ENCODE results near the gene GYPC.

DNA sequence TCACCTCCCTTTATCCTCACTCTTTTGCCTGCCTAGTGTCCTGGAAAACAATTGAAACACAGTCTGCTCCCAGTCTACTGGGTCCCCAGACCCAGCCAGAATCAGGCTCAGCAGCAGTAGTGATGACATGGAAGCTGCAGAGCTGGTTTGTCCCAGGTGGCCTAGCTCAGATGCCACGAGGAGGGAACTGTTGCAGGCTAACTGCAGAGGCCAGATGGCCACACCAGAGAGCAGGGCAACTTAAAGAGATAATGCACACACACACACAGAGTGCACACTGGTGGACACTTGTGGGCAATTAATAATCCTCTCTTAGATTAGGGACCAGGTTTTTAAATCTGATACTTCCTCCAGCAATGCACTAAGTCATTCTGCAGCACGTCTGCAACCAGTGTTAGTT is 42.4 kb downstream of the GYPC start:
- TF ChIP-seq, protein P1, sequence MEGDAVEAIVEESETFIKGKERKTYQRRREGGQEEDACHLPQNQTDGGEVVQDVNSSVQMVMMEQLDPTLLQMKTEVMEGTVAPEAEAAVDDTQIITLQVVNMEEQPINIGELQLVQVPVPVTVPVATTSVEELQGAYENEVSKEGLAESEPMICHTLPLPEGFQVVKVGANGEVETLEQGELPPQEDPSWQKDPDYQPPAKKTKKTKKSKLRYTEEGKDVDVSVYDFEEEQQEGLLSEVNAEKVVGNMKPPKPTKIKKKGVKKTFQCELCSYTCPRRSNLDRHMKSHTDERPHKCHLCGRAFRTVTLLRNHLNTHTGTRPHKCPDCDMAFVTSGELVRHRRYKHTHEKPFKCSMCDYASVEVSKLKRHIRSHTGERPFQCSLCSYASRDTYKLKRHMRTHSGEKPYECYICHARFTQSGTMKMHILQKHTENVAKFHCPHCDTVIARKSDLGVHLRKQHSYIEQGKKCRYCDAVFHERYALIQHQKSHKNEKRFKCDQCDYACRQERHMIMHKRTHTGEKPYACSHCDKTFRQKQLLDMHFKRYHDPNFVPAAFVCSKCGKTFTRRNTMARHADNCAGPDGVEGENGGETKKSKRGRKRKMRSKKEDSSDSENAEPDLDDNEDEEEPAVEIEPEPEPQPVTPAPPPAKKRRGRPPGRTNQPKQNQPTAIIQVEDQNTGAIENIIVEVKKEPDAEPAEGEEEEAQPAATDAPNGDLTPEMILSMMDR (IDR thresholded peaks at IDR 0.05; ENCODE audit: low read depth, low read length, missing input control) = no peak
- no peak for TF ChIP-seq SP1 (IDR thresholded peaks at IDR 0.05)
- TF ChIP-seq, protein P2, sequence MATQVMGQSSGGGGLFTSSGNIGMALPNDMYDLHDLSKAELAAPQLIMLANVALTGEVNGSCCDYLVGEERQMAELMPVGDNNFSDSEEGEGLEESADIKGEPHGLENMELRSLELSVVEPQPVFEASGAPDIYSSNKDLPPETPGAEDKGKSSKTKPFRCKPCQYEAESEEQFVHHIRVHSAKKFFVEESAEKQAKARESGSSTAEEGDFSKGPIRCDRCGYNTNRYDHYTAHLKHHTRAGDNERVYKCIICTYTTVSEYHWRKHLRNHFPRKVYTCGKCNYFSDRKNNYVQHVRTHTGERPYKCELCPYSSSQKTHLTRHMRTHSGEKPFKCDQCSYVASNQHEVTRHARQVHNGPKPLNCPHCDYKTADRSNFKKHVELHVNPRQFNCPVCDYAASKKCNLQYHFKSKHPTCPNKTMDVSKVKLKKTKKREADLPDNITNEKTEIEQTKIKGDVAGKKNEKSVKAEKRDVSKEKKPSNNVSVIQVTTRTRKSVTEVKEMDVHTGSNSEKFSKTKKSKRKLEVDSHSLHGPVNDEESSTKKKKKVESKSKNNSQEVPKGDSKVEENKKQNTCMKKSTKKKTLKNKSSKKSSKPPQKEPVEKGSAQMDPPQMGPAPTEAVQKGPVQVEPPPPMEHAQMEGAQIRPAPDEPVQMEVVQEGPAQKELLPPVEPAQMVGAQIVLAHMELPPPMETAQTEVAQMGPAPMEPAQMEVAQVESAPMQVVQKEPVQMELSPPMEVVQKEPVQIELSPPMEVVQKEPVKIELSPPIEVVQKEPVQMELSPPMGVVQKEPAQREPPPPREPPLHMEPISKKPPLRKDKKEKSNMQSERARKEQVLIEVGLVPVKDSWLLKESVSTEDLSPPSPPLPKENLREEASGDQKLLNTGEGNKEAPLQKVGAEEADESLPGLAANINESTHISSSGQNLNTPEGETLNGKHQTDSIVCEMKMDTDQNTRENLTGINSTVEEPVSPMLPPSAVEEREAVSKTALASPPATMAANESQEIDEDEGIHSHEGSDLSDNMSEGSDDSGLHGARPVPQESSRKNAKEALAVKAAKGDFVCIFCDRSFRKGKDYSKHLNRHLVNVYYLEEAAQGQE (IDR thresholded peaks at IDR 0.05) = no peak

Measured in liver (tissue), 3 donors.